ENCODE measurements around the gene IL15.
"Not testable (repeated sequence)": the region's sequence is repeated elsewhere in the genome, so short reads cannot be mapped to it uniquely, and the experiment has no call there.

IL15 gene, protein sequence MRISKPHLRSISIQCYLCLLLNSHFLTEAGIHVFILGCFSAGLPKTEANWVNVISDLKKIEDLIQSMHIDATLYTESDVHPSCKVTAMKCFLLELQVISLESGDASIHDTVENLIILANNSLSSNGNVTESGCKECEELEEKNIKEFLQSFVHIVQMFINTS

DNA sequence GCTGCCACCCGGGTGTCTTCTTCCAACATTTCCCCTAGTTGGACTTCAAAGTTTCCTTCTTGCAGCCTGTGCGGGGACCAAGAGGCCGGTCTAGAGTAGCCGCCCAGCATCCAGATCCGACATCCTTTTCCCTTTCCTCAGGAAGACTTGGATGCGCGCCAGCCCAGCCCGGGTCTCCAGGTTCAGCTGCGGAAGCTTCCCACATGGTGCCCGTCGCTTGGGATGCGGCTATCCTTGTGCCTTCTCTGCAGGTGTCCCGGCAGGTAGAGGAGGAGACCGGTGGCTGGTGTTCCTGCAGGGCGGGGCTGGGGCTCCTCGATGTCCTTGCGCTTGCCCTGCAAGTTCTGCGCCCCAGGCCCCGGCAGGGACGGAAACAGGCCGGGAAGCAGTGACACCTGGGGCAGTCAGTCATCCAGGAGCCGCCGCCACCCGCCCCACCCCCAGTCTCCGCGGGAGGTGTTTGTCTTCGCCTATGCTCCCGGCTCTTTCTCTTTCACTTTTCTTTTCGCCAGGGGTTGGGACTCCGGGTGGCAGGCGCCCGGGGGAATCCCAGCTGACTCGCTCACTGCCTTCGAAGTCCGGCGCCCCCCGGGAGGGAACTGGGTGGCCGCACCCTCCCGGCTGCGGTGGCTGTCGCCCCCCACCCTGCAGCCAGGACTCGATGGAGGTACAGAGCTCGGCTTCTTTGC is at the start of gene IL15:
IL15 (plus strand) TSS at position 502 of the 689 bp plus-strand sequence. CDS start 82,882 bp downstream, outside the sequence.
- DNase-seq, result no peak

DNA sequence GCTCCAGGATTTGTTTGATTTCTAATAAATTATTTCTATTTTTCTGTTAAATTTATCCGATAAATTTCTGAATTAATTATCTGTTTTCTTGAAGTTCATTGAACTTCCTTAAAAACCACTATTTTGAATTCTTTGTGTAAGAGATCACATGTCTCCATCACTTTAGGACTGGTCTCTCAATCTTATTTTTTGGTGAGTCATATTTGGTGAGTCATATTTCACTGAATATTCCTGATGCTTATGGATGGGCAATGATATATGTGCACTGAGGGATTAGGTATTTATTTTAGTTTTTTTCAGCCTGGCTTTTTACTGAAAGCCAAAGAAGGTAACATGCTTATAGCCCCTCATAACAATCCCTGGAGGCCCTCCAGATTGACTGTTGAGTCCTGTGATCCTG is 48.5 kb upstream of the IL15 start:
- no peak for DNase-seq

DNA sequence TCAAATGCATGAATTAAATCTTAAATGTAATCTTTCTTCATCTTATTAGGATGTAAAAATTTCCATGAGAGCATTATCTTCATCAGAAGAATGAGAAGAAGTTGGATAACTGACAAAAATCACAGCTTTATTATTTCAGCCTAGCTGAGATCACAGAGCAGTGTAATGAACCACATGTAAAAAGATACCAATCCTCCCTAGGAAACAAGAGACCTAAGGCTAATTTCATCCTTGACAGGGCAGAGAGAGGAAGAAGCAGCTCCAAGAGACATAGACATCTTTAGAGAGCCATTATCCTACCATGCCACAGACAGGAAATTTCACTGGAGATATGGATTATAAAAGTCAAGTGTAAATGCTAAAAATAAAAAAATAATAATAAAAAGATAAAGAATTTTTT is 40.9 kb upstream of the IL15 start:
- no peak for DNase-seq

DNA sequence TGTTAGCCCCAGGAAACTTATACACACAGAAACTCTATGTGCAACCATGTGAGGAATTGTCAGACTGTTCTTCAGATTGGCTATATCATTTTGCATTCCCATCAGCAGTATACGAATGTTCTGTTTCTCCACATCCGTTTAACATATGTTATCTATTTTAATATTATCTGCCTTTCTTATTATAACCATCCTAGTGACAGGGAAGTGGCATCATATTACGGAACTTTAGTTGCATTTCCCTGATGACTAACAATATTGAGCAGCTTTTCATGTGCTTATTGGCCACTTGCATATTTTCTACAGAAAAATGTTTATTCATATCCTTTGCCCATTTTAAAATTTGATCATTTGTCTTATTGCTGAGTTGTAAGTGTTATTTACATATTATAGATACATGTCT is 36.5 kb upstream of the IL15 start:
- no peak for DNase-seq

DNA sequence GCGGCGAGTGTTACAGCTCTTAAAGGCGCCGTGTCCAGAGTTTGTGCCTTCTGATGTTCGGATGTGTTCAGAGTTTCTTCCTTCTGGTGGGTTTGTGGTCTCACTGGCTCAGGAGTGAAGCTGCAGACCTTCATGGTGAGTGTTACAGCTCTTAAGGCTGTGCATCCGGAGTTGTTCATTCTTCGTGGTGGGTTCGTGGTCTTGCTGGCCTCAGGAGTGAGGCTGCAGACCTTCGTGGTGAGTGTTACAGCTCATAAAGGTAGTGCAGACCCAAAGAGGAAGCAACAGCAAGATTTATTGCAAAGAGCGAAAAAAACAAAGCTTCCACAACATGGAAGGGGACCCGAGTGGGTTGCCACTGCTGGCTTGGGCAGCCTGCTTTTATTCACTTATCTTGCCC is 31.7 kb upstream of the IL15 start:
- not testable (repeated sequence) for DNase-seq

DNA sequence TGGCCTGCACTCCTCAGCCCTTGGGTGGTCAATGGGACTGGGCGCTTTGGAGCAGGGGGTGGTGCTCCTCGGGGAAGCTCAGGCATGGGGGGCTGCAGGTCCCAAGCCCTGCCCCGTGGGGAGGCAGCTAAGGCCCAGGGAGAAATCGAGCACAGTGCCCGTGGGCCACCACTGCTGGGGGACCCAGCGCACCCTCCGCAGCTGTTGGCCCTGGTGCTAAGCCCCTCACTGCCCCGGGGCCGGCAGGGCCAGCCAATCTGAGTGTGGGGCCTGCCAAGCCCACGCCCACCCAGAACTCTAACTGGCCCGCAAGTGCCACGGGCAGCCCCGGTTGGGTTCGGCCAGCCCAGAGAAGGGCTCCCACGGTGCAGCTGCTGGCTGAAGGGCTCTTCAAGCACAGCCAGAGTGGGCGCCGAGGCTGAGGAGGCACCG is 30.9 kb upstream of the IL15 start:
- DNase-seq, result no peak

DNA sequence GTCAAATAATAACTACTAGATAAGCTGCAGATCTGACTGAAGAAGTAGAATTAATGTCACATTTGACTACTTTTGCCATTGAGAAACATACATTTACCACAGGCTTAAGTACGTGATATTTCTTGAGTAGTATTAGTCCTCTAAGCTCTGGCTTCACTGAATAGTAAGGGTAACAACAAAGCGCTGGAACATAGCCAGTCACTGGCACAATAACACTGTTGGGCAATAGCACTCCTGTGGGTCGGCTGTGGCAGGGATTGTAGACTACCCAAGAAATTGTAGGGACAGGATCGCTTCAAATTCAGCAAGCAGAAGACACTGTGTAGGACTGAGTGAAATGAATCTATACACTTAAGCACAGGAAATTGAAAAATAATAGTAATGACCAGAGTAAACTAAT is 27.1 kb upstream of the IL15 start:
- no peak for DNase-seq

DNA sequence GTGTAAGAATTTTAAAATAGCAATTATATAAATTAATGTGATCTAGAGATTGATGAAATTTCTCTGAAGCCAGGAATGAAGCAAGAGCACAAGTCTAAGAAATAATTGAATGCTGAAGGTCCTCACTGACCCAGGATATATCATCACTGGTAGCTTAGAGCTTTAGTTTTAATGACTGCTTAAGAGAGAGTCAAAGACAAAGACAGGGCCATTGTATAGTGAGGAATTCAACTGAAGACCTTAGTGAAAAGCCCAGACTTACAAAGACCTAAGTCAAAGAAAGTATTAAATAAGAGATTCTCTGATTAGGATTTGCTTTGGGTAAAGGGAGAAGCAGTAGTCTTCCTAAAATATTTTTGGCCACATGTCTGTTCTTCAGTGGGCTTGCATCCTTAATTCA is 26.0 kb upstream of the IL15 start:
- no peak for DNase-seq

DNA sequence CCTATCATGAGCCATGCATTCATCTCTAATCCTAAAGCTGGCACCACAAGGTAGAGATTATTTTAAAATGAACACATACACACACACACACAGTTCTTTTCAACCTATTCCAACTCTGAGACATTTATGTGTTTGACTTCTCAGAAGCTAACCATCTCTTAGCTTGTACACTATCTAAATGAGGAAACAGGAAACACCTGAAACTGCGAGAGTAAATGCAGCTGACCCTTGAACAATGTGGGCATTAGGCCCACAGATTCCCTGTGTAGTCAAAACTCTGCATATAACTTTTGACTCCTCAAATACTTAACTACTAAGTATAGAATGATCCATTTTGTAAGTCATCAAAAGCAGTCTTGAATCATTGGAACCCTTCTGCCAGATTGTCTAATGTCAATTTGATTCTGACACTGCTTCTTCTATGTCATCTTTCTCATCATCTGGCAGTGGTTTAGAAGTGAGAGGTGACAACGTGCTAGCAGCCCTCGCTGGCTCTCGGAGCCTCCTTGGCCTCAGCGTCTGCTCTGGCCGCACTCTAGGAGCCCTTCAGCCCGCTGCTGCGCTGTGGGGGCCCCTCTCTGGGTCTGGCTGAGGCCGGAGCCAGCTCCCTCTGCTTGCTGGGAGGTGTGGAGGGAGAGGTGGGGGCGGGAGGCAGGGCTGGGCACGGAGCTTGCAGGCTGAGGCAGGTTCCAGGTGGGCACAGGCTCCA is 21.4 kb upstream of the IL15 start:
- no peak for DNase-seq

DNA sequence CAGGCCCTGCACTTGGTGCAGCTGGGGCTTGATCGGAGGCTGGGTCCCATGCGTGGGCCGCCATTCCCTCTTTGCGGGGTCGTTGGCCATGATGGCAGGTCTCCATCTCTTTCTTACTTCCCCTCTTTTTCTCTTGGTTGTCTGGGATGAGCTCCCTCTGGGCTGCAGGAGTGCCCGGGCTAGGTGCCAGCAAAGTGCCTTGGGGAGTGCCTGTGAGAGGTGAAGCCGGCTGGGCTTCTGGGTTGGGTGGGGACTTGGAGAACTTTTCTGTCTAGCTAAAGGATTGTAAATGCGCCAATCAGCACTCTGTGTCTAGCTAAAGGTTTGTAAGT is 20.8 kb upstream of the IL15 start:
- DNase-seq, result not testable (repeated sequence)

DNA sequence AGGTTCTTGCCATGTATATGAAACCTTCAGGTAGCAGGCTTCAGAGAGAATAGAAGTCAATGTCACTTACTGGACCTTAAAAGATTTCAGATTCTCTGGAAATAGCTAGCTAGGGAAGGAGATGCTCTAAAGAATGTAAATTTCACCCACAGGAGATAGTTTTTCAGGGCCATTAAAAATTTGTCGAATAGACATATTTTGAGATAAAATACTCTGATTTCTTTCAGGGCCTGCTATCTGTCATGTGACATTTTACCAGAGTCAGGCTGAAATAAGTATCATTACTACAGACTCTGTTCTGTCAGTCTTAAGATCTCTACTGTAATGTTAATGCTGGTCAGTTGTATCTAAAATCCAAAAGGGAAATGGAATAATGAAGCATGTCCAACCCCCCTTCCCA is 15.7 kb upstream of the IL15 start:
- DNase-seq, result no peak

DNA sequence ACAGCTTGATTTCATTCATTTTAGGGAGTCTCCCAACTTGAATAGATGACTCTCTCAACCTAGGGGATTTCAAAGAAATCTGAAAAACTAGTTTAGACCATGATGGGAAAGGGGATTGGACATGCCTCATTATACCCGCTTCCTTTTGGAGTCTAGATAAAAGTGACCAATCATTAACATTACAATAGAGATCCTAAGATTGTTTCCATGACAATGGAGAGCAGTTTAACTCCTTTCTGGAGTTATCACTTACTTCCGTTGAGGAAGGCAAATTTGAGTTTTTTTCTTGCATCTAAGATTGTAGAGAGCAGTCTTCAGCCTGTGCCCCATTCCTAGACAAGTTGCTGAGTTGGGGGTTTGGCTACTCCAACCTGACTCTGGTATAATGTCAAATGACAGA is 11.4 kb upstream of the IL15 start:
- no peak for DNase-seq

DNA sequence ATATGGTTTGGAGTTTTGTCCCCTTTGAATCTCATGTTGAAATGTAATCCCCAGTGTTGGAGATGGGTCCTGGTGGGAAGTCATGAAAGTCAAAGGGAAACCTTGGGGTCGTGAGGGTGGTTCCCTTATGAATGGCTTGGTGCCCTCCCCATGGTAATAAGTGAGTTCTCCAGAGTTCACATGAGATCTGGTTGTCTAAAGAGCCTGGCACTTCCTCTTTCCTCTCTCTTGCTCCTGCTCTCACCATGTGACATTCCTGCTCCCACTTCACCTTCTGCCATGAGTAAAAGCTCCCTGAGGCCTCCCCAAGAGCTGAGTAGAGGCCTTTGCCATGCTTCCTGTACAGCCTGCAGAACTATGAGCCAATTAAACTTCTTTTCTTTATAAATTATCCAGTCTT is 5.5 kb upstream of the IL15 start:
- DNase-seq, result peak; percentile 2

DNA sequence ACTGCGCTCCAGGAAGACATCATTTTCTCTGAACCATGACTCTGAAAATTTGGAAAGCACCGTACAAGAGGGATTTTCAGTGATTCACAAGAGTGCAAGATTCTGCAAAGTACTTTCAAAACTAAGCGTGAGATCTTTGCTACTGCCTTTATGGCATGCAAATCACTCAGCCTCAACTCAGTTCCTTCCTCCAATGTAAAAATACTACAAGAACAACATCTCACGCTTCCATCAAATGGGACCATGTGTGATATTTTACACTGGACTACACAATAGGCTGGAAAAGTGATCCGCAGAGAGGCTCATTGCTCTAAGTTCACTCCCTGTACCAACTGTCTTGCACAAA is 674 bp upstream of the IL15 start:
- no peak for DNase-seq

DNA sequence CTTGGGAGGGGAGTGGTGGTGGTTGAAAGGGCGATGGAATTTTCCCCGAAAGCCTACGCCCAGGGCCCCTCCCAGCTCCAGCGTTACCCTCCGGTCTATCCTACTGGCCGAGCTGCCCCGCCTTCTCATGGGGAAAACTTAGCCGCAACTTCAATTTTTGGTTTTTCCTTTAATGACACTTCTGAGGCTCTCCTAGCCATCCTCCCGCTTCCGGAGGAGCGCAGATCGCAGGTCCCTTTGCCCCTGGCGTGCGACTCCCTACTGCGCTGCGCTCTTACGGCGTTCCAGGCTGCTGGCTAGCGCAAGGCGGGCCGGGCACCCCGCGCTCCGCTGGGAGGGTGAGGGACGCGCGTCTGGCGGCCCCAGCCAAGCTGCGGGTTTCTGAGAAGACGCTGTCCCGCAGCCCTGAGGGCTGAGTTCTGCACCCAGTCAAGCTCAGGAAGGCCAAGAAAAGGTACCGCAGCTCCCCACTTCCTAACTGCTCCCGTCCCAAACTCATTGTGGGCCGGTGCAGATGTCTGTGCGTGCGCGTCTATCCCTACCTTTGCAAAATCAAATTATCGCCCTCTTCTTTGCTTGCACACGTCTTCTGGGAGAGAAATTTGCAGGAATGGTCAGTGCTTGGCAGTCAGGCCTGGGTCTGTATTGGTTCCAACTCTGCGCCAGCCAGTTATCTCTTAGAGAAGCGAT is 533 bp downstream of the IL15 start:
- DNase-seq, result no peak

DNA sequence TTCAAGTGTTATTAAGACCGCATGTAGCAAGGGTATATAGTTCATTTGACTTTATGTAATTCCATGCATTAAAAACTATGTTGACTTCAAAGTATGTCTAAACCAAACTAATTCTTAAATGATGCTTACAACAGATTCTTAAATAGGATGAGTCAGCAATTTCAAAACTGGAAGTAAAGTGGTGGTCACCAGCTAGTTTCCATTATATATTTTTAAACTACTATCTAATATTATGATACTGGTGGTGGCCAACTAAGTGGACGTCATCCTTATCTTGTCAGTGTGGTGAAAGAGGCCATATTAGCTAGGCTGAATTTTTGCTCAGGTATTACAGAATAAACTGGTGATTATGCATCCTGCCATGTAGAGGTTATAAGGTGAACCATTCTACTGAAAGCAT is 1.2 kb downstream of the IL15 start:
- no peak for DNase-seq

DNA sequence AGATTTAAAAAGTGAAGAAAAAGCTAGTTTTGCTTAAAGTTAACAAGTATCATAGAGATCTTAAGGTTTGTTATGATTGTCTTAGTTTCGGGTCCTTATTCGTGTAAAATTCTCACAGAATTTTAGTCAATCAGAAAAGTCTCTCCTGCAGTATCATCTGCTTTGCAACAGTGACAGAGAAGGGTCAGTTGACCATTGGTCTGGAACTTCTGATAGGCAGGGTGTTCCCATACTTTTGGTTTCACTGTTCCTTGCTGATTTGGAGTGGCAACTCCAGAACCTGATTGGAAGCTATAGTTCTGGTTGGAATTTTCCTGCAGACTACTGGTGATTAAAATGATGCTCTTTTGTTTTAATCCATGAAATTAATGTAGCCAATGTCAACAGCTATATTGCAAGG is 1.8 kb downstream of the IL15 start:
- no peak for DNase-seq

DNA sequence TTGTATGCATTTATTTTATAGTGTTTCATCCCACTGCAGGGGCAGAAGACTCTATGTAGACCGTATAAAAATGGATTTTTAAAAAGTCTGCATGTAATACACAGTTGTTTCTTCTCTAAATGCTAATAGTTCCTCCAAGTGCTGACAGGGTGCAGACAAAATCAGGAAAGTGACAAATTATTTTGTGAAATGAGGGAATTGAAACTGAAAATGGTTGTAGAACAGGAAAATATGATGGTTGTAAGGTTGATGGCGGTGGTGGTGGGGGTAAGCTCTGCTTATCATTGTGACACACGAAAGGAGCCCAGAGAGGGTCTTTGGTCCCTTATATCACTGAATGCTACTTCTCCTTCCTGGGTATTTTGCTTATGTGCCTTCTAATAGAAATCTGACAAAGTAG is 4.3 kb downstream of the IL15 start:
- peak; percentile 32 for DNase-seq

DNA sequence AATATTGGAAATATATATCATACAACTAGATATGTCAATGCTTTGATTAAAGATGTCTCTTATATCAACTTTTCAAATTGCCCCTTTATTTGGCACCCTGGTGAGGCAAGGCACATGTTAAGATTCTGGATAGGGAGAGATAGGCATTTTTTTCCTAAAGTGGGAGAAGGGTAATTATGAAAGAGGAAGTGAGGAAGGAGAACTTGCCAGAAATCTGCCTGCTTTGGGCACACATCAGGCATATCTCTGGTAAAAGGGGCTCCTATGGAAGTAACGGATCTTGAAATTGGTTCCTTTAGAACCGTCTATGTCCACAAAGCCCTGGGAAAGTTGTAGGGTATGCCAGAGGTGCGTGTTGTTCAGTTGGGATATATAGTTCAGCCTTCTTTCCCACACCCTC is 5.7 kb downstream of the IL15 start:
- no peak for DNase-seq

DNA sequence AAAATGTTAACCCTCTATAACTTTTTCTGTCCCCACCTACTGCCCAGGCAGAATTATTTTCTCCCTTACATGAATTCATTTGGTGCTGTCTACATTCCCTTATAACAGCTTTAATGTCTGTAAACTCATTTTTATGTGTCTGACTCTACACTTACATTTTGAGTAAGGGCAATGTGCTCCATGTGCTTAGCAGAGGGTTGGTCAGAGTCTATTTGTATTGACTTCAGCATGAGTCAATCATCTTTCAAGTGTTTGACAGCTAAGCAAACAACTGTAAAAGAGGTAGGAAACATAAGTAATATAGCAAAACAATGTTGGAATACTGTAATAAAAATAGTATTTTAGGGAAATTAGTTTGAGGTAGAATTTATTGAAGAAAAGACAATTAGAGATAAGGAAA is 6.3 kb downstream of the IL15 start:
- DNase-seq, result no peak

DNA sequence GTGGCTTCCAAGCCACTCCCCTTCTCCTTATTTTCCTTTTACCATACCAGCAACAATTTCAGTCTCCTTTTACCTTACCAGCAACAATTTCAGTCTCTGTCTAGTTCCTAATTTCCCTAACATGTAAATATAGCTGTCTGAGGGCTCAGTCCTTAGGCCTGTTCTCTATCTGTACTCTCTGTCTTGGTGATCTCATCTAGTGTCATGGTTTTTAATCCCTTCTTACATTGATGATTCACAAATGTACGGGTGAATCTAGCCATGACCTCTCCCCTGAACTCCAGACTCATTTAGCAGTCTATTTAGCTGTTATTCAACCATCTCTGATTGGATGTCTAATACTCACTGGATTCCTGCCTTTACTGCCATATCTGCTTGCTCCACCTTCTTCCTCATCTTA is 7.2 kb downstream of the IL15 start:
- peak; percentile 39 for DNase-seq

DNA sequence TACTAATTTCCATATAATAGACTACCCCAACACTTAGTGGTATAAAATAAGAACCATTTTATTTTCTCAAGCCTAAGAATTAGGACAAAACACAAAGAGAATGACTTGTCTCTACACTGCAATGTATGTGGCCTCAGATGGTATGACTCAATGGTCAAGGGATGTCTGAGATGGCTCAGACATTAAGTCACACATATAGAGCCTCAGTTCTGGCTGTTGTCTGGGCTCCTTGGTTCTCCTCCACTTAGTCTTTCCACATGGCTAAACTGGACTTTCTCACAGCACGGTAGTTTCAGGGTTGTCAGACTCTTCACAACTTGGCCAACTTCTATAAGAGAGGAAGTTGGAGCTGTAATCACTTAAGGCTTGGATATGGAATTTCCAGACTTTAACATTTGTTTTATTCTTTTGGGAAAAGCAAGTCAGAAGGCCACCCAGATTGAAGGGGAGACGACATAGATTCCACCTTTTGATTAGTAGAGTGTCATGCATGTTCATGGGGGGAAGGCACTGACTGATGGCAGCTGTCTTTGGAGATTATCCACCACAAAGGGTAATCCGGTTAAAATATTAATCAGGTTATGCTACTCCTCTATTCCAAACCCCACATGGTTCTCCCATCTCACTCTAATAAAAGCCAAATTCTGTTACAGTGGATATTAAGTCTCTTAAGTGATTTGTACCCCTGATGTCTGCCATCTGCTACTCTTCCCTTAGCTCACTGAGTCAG is 9.4 kb downstream of the IL15 start:
- DNase-seq, result no peak

DNA sequence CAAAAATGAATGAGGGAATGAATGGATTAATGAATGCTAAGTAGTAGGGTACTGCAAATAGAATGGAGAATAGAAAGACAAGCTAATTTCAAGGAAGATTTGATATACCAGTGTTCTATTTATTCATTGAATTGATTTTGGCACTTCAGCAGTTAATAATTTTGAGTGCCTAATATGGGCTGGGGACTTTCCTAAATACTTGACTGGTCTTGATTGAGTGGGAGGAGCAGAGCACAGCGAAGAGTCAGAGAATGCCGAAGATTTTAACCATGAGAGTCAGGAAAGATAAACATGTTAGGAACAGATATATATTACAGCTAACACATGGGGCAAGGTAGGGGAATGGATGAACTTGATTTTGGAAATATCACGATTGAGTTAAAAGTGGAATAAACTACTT is 10.6 kb downstream of the IL15 start:
- DNase-seq, result no peak
